Smooth muscle cell (in vitro differentiated cells): ENCODE measurements around the gene CDKN1A. TPM values are rescaled to one million over a fixed set of nuclear protein-coding genes. Genes with fewer than 3 reads are reported as not detected.

Experiments used
- DNase-seq: peaks from one replicate; lab custom pipeline; 2025; ENCODE audit not compliant: unreplicated experiment; lab: John Stamatoyannopoulos, UW
- H2AFZ ChIP-seq: fragments of 200-600 bp; sonication (generic); 2 replicates; pipeline ENCODE4 v1.6.0; 2016; ENCODE audit warnings: antibody characterized with exemption, low read depth, mild to moderate bottlenecking
- H3F3A ChIP-seq: fragments of 200-600 bp; sonication (generic); 2 replicates; pipeline ENCODE4 v1.6.0; 2017; ENCODE audit warnings: antibody characterized with exemption, low read depth
- H3K27ac ChIP-seq: fragments of 200-600 bp; sonication (generic); 2 replicates; pipeline ENCODE4 v1.5.1; 2016; ENCODE audit warnings: low read depth, mild to moderate bottlenecking
- H3K27me3 ChIP-seq: fragments of 200-600 bp; sonication (generic); 2 replicates; pipeline ENCODE4 v1.6.1; 2016; ENCODE audit warnings: low read depth, mild to moderate bottlenecking
- H3K36me3 ChIP-seq: fragments of 200-600 bp; sonication (generic); 2 replicates; pipeline ENCODE4 v1.5.1; 2016; ENCODE audit warnings: low read depth
- H3K4me1 ChIP-seq: fragments of 200-600 bp; sonication (generic); 2 replicates; pipeline ENCODE4 v1.5.1; 2016; ENCODE audit warnings: low read depth
- H3K4me2 ChIP-seq: fragments of 200-600 bp; sonication (generic); 2 replicates; pipeline ENCODE4 v1.6.0; 2016; ENCODE audit warnings: mild to moderate bottlenecking
- H3K4me3 ChIP-seq: fragments of 200-600 bp; sonication (generic); 2 replicates; pipeline ENCODE4 v1.5.1; 2016; ENCODE audit warnings: mild to moderate bottlenecking
- H3K79me2 ChIP-seq: fragments of 200-600 bp; sonication (generic); 2 replicates; pipeline ENCODE4 v1.6.0; 2016; ENCODE audit warnings: low read depth, mild to moderate bottlenecking
- H3K9ac ChIP-seq: fragments of 200-600 bp; sonication (generic); 2 replicates; pipeline ENCODE4 v1.6.0; 2016; ENCODE audit warnings: low read depth
- H3K9me3 ChIP-seq: fragments of 200-600 bp; sonication (generic); replicated peaks from 2 replicates; pipeline ENCODE4 v1.5.1; 2016; ENCODE audit warnings: low read depth
- H4K20me1 ChIP-seq: fragments of 200-600 bp; sonication (generic); 2 replicates; pipeline ENCODE4 v1.6.0; 2016; ENCODE audit warnings: low read depth
- CTCF ChIP-seq: fragments of 200-600 bp; sonication (generic); IDR thresholded peaks from 2 replicates; pipeline ENCODE4 v1.5.1; 2017; ENCODE audit warnings: borderline replicate concordance, mild to moderate bottlenecking, antibody characterized with exemption; ENCODE audit not compliant: insufficient read depth, poor library complexity, severe bottlenecking
- WGBS: methylation state at CpG from one replicate; pipeline ENCODE4 v1.1.7; 2016; ENCODE audit warnings: low lambda C conversion rate; 5-methylcytosine and 5-hydroxymethylcytosine counted together
- polyA plus RNA-seq: library from polyadenylated mRNA; unstranded; fragments of >200 nt; fragmentation: Nextera tagmentation; extraction: Ambion mirVana; gene quantifications from 2 replicates; pipeline ENCODE4 v1.2.1, GENCODE V29; 2016
- total RNA-seq: library from RNA; depleted of rRNA; stranded (reverse); fragments of >200 nt; gene quantifications from 2 replicates; pipeline ENCODE4 v1.2.3, GENCODE V29; 2014

The CDKN1A gene
- total and polyA plus RNA-seq, 2 experiments from 2014 or later, result 859 to 1,633 TPM

GRCh38 chr6:36683656-36684446 lies 5.3 kb downstream of the CDKN1A start:
- H2AFZ ChIP-seq, result no peak overlapping the region
- DNase-seq, result no peak
- H3K79me2 ChIP-seq, result peaks cover 63% of the 10 kb centered on the region
- H3K4me3 ChIP-seq, result no peak overlapping the region
- WGBS, result 99% methylated on average over 29 of the region's 29 CpGs
- H3K4me1 ChIP-seq, result peaks cover 11% of the 10 kb centered on the region
- peaks cover 100% of the 10 kb centered on the region for H4K20me1 ChIP-seq
- no peaks in the 10 kb centered on the region for H3K27me3 ChIP-seq
- peak overlapping the region; percentile 98 for H3K4me2 ChIP-seq
- TF ChIP-seq CTCF, result no peak
- H3K9me3 ChIP-seq, result no peaks in the 10 kb centered on the region
- H3K9ac ChIP-seq, result no peak overlapping the region
- H3F3A ChIP-seq, result peaks cover 73% of the 10 kb centered on the region
- H3K36me3 ChIP-seq, result peaks cover 33% of the 10 kb centered on the region
- peak overlapping the region; percentile 70 for H3K27ac ChIP-seq

- peak overlapping the region; percentile 45 for H3K27ac ChIP-seq
- peaks cover 11% of the 10 kb centered on the region for H3K4me1 ChIP-seq
- no peak overlapping the region for H3K4me3 ChIP-seq
- H3K9me3 ChIP-seq, result no peaks in the 10 kb centered on the region
- H3K79me2 ChIP-seq, result peaks cover 57% of the 10 kb centered on the region
- peaks cover 100% of the 10 kb centered on the region for H4K20me1 ChIP-seq
- peaks cover 33% of the 10 kb centered on the region for H3K36me3 ChIP-seq
- no peak overlapping the region for H3K9ac ChIP-seq
- 92% methylated on average over 6 of the region's 6 CpGs for WGBS
- H3F3A ChIP-seq, result peaks cover 73% of the 10 kb centered on the region
- DNase-seq, result no peak
- no peak overlapping the region for H3K4me2 ChIP-seq
- TF ChIP-seq CTCF, result no peak
- no peak overlapping the region for H2AFZ ChIP-seq
- no peaks in the 10 kb centered on the region for H3K27me3 ChIP-seq
These were observed 5.9 kb downstream of the CDKN1A start for GRCh38 chr6:36684447-36684812.

GRCh38 chr6:36685166-36685924 lies 6.8 kb downstream of the CDKN1A start:
- peaks cover 33% of the 10 kb centered on the region for H3K36me3 ChIP-seq
- no peaks in the 10 kb centered on the region for H3K27me3 ChIP-seq
- WGBS, result 87% methylated on average over 18 of the region's 20 CpGs
- H3K4me3 ChIP-seq, result no peak overlapping the region
- H4K20me1 ChIP-seq, result peaks cover 97% of the 10 kb centered on the region
- H3F3A ChIP-seq, result peaks cover 73% of the 10 kb centered on the region
- peaks cover 50% of the 10 kb centered on the region for H3K79me2 ChIP-seq
- no peak overlapping the region for H3K4me2 ChIP-seq
- peak overlapping the region; percentile 45 for H3K27ac ChIP-seq
- DNase-seq, result no peak
- no peaks in the 10 kb centered on the region for H3K9me3 ChIP-seq
- TF ChIP-seq CTCF, result no peak
- peaks cover 11% of the 10 kb centered on the region for H3K4me1 ChIP-seq
- H3K9ac ChIP-seq, result no peak overlapping the region
- no peak overlapping the region for H2AFZ ChIP-seq
